IMR-90 (cell line): Measurements from ENCODE around the gene MEGF8. TPM values are rescaled to one million over a fixed set of nuclear protein-coding genes. Genes with fewer than 3 reads are reported as not detected.

Source experiments
- ATAC-seq: fragments of 200-7000 bp; cut with Tn5 transposase; 2 replicates; pipeline ENCODE4 v1.9.1; 2020; ENCODE audit warnings: low read depth, mild to moderate bottlenecking, moderate library complexity
- BruUV-seq: library from RNA; stranded (reverse); fragments of 400-500 nt; replicated peaks from 2 replicates; lab custom pipeline; 2021; lab: Mats Ljungman, UMichigan
- CTCF ChIA-PET: fragments of 300-600 bp; formaldehyde crosslinking; extraction: SDS; loops from one replicate; lab custom pipeline; 2021; ENCODE audit warnings: antibody characterized with exemption; lab: Yijun Ruan, JAX
- POLR2A ChIA-PET: fragments of 300-600 bp; sonication (Branson Sonifier 250); formaldehyde crosslinking; loops from one replicate; lab custom pipeline; 2022; ENCODE audit warnings: antibody characterized with exemption; ENCODE audit not compliant: unreplicated experiment; lab: Charles Lee
- DNase-seq: peaks from one replicate; pipeline ENCODE4 v3.0.0; 2013
- H2AFZ ChIP-seq: replicated peaks from 2 replicates; pipeline ENCODE3; 2013; ENCODE audit warnings: low read length, mild to moderate bottlenecking; ENCODE audit not compliant: poor library complexity
- H2AK5ac ChIP-seq: 2 replicates; pipeline ENCODE4 v1.6.1; 2013; ENCODE audit warnings: low read depth, low read length, inconsistent platforms
- H2AK9ac ChIP-seq: replicated peaks from 2 replicates; pipeline ENCODE3; 2013; ENCODE audit warnings: mild to moderate bottlenecking, low read depth, low read length, moderate library complexity; ENCODE audit not compliant: poor library complexity
- H2BK120ac ChIP-seq: 2 replicates; pipeline ENCODE4 v1.6.1; 2013; ENCODE audit warnings: low read depth, low read length, inconsistent platforms
- H2BK15ac ChIP-seq: 3 replicates; pipeline ENCODE4 v1.6.1; 2013; ENCODE audit warnings: low read depth, low read length, inconsistent platforms
- H2BK20ac ChIP-seq: 2 replicates; pipeline ENCODE4 v1.6.1; 2013; ENCODE audit warnings: low read depth, mild to moderate bottlenecking, inconsistent platforms, low read length, moderate library complexity
- H2BK5ac ChIP-seq: 2 replicates; pipeline ENCODE4 v1.6.1; 2013; ENCODE audit warnings: mild to moderate bottlenecking, low read depth, low read length, inconsistent platforms; ENCODE audit not compliant: poor library complexity, severe bottlenecking
- H3K14ac ChIP-seq: replicated peaks from 2 replicates; pipeline ENCODE4 v1.6.1; 2013; ENCODE audit warnings: low read depth, low read length, inconsistent platforms
- H3K18ac ChIP-seq: 2 replicates; pipeline ENCODE4 v1.6.1; 2013; ENCODE audit warnings: low read depth, low read length, control low read depth
- H3K23ac ChIP-seq: 2 replicates; pipeline ENCODE4 v1.6.1; 2013; ENCODE audit warnings: low read depth, low read length, inconsistent platforms
- H3K27ac ChIP-seq: 2 replicates; pipeline ENCODE4 v1.5.1; 2013; ENCODE audit warnings: mild to moderate bottlenecking, control low read depth, low read length; ENCODE audit not compliant: insufficient read depth
- H3K27me3 ChIP-seq: 2 replicates; pipeline ENCODE4 v1.6.1; 2013; ENCODE audit warnings: low read length; ENCODE audit not compliant: control insufficient read depth, insufficient read depth
- H3K36me3 ChIP-seq: 2 replicates; pipeline ENCODE4 v1.6.1; 2013; ENCODE audit warnings: low read length, mixed read lengths; ENCODE audit not compliant: control insufficient read depth, insufficient read depth
- H3K4ac ChIP-seq: 2 replicates; pipeline ENCODE4 v1.6.1; 2013; ENCODE audit warnings: low read depth, low read length, inconsistent platforms
- H3K4me1 ChIP-seq: 2 replicates; pipeline ENCODE4 v1.6.1; 2013; ENCODE audit warnings: low read length, mixed read lengths; ENCODE audit not compliant: control insufficient read depth, insufficient read depth
- H3K4me2 ChIP-seq: 2 replicates; pipeline ENCODE4 v1.6.1; 2013; ENCODE audit warnings: low read depth, mild to moderate bottlenecking, control low read depth, low read length, moderate library complexity
- H3K4me3 ChIP-seq: 2 replicates; pipeline ENCODE4 v1.5.1; 2013; ENCODE audit warnings: low read depth, mild to moderate bottlenecking, control low read depth, low read length, moderate library complexity; ENCODE audit not compliant: insufficient read depth
- H3K56ac ChIP-seq: 2 replicates; pipeline ENCODE4 v1.6.1; 2013; ENCODE audit warnings: low read length, inconsistent platforms; ENCODE audit not compliant: insufficient read depth; ENCODE audit errors: extremely low read depth
- H3K79me1 ChIP-seq, 2 experiments: 2 replicates each; pipeline ENCODE4 v1.6.1; 2013; ENCODE audit warnings: low read length in 2 of 2, inconsistent platforms in 1 of 2, low read depth in 1 of 2
- H3K9ac ChIP-seq: 2 replicates; pipeline ENCODE4 v1.6.1; 2013; ENCODE audit warnings: low read depth, low read length, control low read depth
- H3K9me1 ChIP-seq: 2 replicates; pipeline ENCODE4 v1.6.1; 2013; ENCODE audit warnings: low read length, inconsistent platforms; ENCODE audit not compliant: insufficient read depth
- H3K9me3 ChIP-seq: 2 replicates; pipeline ENCODE4 v1.6.1; 2013; ENCODE audit warnings: low read length; ENCODE audit not compliant: control insufficient read depth, insufficient read depth
- H4K20me1 ChIP-seq: 2 replicates; pipeline ENCODE4 v1.6.1; 2013; ENCODE audit warnings: low read length, inconsistent platforms; ENCODE audit not compliant: insufficient read depth
- H4K5ac ChIP-seq: 2 replicates; pipeline ENCODE4 v1.6.1; 2013; ENCODE audit warnings: mild to moderate bottlenecking, low read depth, low read length, control low read depth
- H4K8ac ChIP-seq, 2 experiments: 2 replicates each; pipeline ENCODE4 v1.6.1; 2013; ENCODE audit warnings: low read depth in 2 of 2, low read length in 2 of 2, control low read depth in 1 of 2, inconsistent platforms in 1 of 2
- H4K91ac ChIP-seq: 2 replicates; pipeline ENCODE4 v1.6.1; 2013; ENCODE audit warnings: low read depth, low read length, inconsistent platforms; ENCODE audit not compliant: insufficient read depth
- WGBS, 2 experiments: methylation state at CpG; one replicate each; pipeline versions ENCODE4 v1.1.5 to v1.1.7; 2013; ENCODE audit warnings: missing lambda C conversion rate in 2 of 2; ENCODE audit not compliant: insufficient read length in 1 of 2; ENCODE audit errors: extremely low coverage in 2 of 2; 5-methylcytosine and 5-hydroxymethylcytosine counted together
- dilution Hi-C: fragments of 300-500 bp; cut with HindIII; formaldehyde crosslinking; loops from one replicate; pipeline ENCODE4 v1.14.3; 2018; ENCODE audit warnings: low sequenced_read_pairs; ENCODE audit not compliant: unreplicated experiment
- in situ Hi-C: fragments of 300-500 bp; cut with MboI; formaldehyde crosslinking; loops from 3 replicates; pipeline ENCODE4 v1.14.3; 2019; ENCODE audit warnings: low sequenced_read_pairs, inconsistent platforms, mixed read lengths
- intact Hi-C: fragments of 100-400 bp; cut with micrococcal nuclease; formaldehyde crosslinking; loops from 2 replicates; pipeline ENCODE4 v1.10.0; 2022
- polyA plus RNA-seq, 3 experiments: library from polyadenylated mRNA; depleted of rRNA; stranded (reverse); fragments of >200 nt; gene quantifications; 2 replicates each; pipeline ENCODE4 v1.2.3, GENCODE V29; 2012; ENCODE audit warnings: low replicate concordance in 1 of 3
- total RNA-seq: library from RNA; depleted of rRNA; stranded (reverse); fragments of >200 nt; gene quantifications from 2 replicates; pipeline ENCODE4 v1.2.3, GENCODE V29; 2012
- TF ChIP-seq, protein P1 (sequence below): conservative IDR thresholded peaks from 2 replicates; pipeline ENCODE4 v1.5.1; 2012; ENCODE audit warnings: mild to moderate bottlenecking, low read depth, low read length, improper control_type of control experiment
- TF ChIP-seq, protein P2 (sequence below): fragments of 150-350 bp; IDR thresholded peaks from 2 replicates; pipeline ENCODE4 v1.6.1; 2017; ENCODE audit warnings: mild to moderate bottlenecking, antibody characterized with exemption, low read length, low read depth

The MEGF8 gene
- total and polyA plus RNA-seq, 2 of the 4 experiments (the other 2 are of a cell fraction), result 2.3 to 12.5 TPM

DNA sequence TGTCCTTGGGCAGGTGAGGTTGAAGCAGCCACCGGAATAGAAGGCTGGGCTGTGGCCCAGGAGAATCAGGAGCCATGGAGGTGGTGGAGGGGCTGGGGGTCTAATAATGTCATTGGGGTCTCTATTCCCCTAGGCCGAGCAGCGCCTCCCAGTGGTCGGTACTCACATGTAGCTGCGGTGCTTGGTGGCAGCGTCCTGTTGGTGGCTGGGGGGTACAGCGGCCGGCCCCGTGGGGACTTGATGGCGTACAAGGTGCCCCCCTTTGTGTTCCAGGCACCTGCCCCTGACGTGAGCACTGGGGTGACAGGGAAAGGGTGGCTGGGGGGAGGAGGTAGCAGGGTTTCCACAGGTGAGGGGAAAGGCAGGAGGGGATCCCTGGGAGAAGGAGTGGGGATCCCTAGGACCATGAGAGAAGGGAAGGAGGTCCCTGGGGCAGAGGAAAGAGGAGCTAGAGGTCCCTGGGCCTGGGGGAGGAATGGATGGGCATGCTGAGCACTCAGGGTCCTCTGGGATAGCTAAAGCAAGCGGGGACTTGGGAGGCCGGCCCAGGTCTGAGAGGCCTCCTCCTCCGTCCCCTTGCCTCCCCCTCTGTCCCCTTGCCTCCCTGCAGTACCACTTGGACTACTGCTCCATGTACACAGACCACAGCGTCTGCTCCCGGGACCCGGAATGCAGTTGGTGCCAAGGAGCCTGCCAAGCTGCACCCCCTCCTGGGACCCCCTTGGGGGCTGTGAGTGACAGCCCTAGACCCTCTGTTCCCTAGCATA lies 18.1 kb downstream of the MEGF8 start:
- Histone ChIP-seq H4K20me1 (no peaks in the 10 kb centered on the region), H3K23ac (no peak overlapping the region), H3K9me3 (no peaks in the 10 kb centered on the region), H2BK20ac (no peak overlapping the region), H4K91ac (no peak overlapping the region), H3K27ac (no peak overlapping the region), H3K4ac (no peak overlapping the region), H3K27me3 (no peaks in the 10 kb centered on the region), H3K56ac (no peak overlapping the region), H3K4me2 (no peak overlapping the region), H4K5ac (no peak overlapping the region), H2AK9ac (no peak overlapping the region), H3K79me1 (no peaks in the 10 kb centered on the region), H3K4me1 (no peaks in the 10 kb centered on the region; the same call in 1 of the 2 replicates), H2BK5ac (no peak overlapping the region), H4K8ac (no peak overlapping the region), H3K4me3 (no peak overlapping the region), H3K18ac (no peak overlapping the region), H2AFZ (no peak overlapping the region), H2AK5ac (no peak overlapping the region), H2BK15ac (no peak overlapping the region), H3K14ac (no peak overlapping the region), H3K9ac (no peak overlapping the region), H3K9me1 (no peaks in the 10 kb centered on the region; the same call in 1 of the 2 replicates), H2BK120ac (no peak overlapping the region), H3K36me3 (peaks cover 18% of the 10 kb centered on the region; the same call in 1 of the 2 replicates)
- POLR2A ChIA-PET, result no interaction called here
- BruUV-seq, result no TSS peak
- TF ChIP-seq, protein P1, sequence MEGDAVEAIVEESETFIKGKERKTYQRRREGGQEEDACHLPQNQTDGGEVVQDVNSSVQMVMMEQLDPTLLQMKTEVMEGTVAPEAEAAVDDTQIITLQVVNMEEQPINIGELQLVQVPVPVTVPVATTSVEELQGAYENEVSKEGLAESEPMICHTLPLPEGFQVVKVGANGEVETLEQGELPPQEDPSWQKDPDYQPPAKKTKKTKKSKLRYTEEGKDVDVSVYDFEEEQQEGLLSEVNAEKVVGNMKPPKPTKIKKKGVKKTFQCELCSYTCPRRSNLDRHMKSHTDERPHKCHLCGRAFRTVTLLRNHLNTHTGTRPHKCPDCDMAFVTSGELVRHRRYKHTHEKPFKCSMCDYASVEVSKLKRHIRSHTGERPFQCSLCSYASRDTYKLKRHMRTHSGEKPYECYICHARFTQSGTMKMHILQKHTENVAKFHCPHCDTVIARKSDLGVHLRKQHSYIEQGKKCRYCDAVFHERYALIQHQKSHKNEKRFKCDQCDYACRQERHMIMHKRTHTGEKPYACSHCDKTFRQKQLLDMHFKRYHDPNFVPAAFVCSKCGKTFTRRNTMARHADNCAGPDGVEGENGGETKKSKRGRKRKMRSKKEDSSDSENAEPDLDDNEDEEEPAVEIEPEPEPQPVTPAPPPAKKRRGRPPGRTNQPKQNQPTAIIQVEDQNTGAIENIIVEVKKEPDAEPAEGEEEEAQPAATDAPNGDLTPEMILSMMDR, result peak; percentile 10; the same call in 1 of the 2 replicates
- TF ChIP-seq, protein P2, sequence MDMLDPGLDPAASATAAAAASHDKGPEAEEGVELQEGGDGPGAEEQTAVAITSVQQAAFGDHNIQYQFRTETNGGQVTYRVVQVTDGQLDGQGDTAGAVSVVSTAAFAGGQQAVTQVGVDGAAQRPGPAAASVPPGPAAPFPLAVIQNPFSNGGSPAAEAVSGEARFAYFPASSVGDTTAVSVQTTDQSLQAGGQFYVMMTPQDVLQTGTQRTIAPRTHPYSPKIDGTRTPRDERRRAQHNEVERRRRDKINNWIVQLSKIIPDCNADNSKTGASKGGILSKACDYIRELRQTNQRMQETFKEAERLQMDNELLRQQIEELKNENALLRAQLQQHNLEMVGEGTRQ, result no peak
- DNase-seq (no peak), ATAC-seq (no peak)
- CTCF ChIA-PET, result interaction anchor here (1.2 kb wide), 1 partner anchor 12 kb away, joined by 3 read pairs; no protein-coding TSS in a partner anchor
- intact Hi-C loops, result no loop called here
- 79% methylated on average over 11 of the region's 17 CpGs; no CpG with 5 or more reads in 1 of the 2 experiments for WGBS, 2 experiments
- in situ Hi-C loops, result no loop called here
- dilution Hi-C loops, result no loop called here
